Uterus (tissue), 2 donors: ENCODE data around the gene CTXN1.

ENCODE experiments used
- POLR2A ChIP-seq, 2 donors: fragments of 450-650 bp; IDR thresholded peaks; one replicate each; pipeline ENCODE4 v1.6.1; 2016; ENCODE audit warnings: antibody characterized with exemption in 2 of 2, mild to moderate bottlenecking in 1 of 2, moderate library complexity in 1 of 2
- TF ChIP-seq, protein P1 (sequence below), 4 experiments: fragments of 200-600 bp in 2 of 4; fragments of 450-650 bp in 2 of 4; sonication (generic) in 2 of 4; IDR thresholded peaks; one replicate each; pipeline ENCODE4 v1.5.1; 2016 to 2019; ENCODE audit warnings: antibody characterized with exemption in 4 of 4, mild to moderate bottlenecking in 2 of 4, moderate library complexity in 1 of 4

DNA sequence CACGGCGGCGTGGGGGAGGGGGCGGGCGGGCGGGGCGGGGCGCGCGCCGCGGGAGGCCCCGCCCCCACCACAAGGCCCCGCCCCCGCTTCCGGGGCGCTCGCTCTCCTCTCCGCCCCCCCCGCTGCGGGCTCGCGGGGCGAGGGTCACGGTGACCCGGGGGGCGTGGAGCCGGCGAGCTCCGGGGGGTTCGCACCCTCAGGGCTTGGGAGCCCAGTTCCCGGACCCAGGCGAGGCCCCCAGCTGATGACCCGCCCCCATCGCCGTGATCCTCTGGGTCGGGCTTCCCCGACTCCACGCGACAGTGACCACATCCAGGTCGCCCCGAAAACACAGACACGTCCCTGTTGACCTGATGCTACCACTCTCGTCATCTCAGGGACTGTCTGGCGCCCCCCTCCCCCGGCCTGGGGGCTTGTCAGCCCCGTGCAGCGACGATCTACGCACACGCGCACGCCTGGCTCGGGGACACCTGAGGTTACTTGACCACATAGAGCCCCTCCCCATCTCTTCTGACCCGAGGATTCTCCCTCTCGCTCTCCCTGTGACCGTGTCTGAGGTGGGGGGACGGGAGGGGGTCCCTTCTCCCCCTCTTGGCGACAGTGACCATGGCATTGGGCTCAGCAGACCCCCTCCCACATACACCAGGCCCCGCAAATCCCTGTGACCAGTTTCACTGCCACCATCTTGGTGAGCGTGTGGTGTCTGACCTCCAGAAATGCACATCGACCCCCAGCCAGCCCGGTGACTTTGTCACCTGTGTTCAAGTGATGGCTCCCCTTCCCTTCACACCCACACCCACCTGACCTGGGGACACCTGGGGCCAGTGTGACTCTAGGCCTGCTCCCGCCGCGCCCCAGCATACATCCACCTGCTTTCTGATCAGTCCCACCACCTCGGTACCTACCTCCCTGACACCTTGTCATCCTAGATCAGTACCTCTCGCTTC, 21.6 kb downstream of the CTXN1 start:
- TF ChIP-seq, protein P1, sequence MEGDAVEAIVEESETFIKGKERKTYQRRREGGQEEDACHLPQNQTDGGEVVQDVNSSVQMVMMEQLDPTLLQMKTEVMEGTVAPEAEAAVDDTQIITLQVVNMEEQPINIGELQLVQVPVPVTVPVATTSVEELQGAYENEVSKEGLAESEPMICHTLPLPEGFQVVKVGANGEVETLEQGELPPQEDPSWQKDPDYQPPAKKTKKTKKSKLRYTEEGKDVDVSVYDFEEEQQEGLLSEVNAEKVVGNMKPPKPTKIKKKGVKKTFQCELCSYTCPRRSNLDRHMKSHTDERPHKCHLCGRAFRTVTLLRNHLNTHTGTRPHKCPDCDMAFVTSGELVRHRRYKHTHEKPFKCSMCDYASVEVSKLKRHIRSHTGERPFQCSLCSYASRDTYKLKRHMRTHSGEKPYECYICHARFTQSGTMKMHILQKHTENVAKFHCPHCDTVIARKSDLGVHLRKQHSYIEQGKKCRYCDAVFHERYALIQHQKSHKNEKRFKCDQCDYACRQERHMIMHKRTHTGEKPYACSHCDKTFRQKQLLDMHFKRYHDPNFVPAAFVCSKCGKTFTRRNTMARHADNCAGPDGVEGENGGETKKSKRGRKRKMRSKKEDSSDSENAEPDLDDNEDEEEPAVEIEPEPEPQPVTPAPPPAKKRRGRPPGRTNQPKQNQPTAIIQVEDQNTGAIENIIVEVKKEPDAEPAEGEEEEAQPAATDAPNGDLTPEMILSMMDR (IDR thresholded peaks at IDR 0.05), result no peak
- TF ChIP-seq POLR2A (IDR thresholded peaks at IDR 0.05), result no peak
